Pancreas (tissue), 10 donors: ENCODE data around the gene TP53BP1. TPM values are rescaled to one million over a fixed set of nuclear protein-coding genes. Genes with fewer than 3 reads are reported as not detected.
A peak's percentile ranks its signal among the peaks of the same experiment; 100 is the strongest.

Experiments used
- ATAC-seq, 4 donors: fragments of 200-7000 bp; cut with Tn5 transposase; one replicate each; pipeline versions ENCODE4 v1.8.0 to v1.9.1; 2020; ENCODE audit warnings: mild to moderate bottlenecking in 4 of 4, moderate library complexity in 4 of 4
- DNase-seq, 6 donors: peaks; one replicate each; pipeline ENCODE4 v3.0.0-alpha.2; 2020
- FAIRE-seq: peaks from 2 replicates; lab custom pipeline; 2012; peaks lifted over from hg19 to GRCh38; lab: Jason Lieb, UNC
- H3K27ac ChIP-seq, 4 donors: fragments of 200-600 bp; sonication (generic); 1 replicate in 3 of 4; 2 replicates in 1 of 4; pipeline versions ENCODE4 v1.5.0 to v1.8.0; 2020
- H3K27me3 ChIP-seq, 4 donors: fragments of 200-600 bp; one replicate each; pipeline ENCODE4 v1.8.0; 2021
- H3K36me3 ChIP-seq, 3 donors: fragments of 200-600 bp; sonication (generic) in 1 of 3; one replicate each; pipeline versions ENCODE4 v1.5.0 to v1.8.0; 2020 to 2021
- H3K4me1 ChIP-seq, 3 donors: fragments of 200-600 bp; one replicate each; pipeline ENCODE4 v1.8.0; 2021
- H3K4me3 ChIP-seq, 4 donors: fragments of 200-600 bp; sonication (generic) in 2 of 4; one replicate each; pipeline versions ENCODE4 v1.5.0 to v1.8.0; 2020 to 2021
- H3K9me3 ChIP-seq, 4 donors: fragments of 200-600 bp; one replicate each; pipeline ENCODE4 v1.8.0; 2021
- CTCF ChIP-seq, 4 donors: fragments of 200-600 bp; sonication (generic) in 3 of 4; IDR thresholded peaks; one replicate each; pipeline versions ENCODE4 v1.5.0 to v1.8.0; 2021; ENCODE audit warnings: antibody characterized with exemption in 4 of 4
- WGBS, 2 donors: extraction: QIAGEN DNeasy Blood & Tissue Kit; methylation state at CpG; one replicate each; pipeline ENCODE4 v1.1.7; 2013; 5-methylcytosine and 5-hydroxymethylcytosine counted together
- intact Hi-C, 3 donors: fragments of 100-400 bp; cut with DNase I; formaldehyde crosslinking; loops; one replicate each; pipeline versions ENCODE4 v1.11.1 to v1.14.2; 2022
- polyA plus RNA-seq, 2 donors: library from polyadenylated mRNA; stranded (reverse); fragments of 200-250 nt; gene quantifications; one replicate each; pipeline ENCODE4 v1.2.3, GENCODE V29; 2013
- total RNA-seq, 6 donors: library from RNA; stranded (reverse); fragmentation: NEBNext Ultra II Directional in 4 of 6; extraction: Animal tissue kit (Norgen Biotek cat#: 25700) in 4 of 6; gene quantifications; one replicate each; pipeline versions ENCODE4 v1.2.1 to v1.2.4, GENCODE V29; 2021 to 2023
- donor health status: healthy with polysubstance abuse.
- donor health status: DM: no; HTN: no; CAD: no; lungs with moderate emphysema.
- donor health status: DM: no; HTN: no; CAD: no.
- donor health status: control.
- donor health status: control.
- donor health status: Bipolar disorder and iron deficiency.
- donor health status: DM: yes; HTN: yes; CAD: no.
- donor health status: DM: no; HTN: no; CAD: no.
- donor health status: DM: no; HTN: no; CAD: no.
- donor health status: DM: yes; HTN: yes; CAD: no.

The TP53BP1 gene
- total and polyA plus RNA-seq, 8 donors = 12.4 to 31.8 (median 15.2) TPM

- no peak overlapping the region for H3K4me3 ChIP-seq
- no peak for DNase-seq
- TF ChIP-seq CTCF (IDR thresholded peaks at IDR 0.05) = no peak
- 80 to 84% methylated on average over 4 of the region's 4 CpGs for WGBS, 2 donors
- intact Hi-C loops = no loop called here
- peaks cover 0 to 30% (median 10%) of the 10 kb centered on the region in 3 donors for H3K36me3 ChIP-seq
- no peak overlapping the region for H3K27ac ChIP-seq
- no peak for FAIRE-seq
- no peak for ATAC-seq
- no peaks in the 10 kb centered on the region for H3K27me3 ChIP-seq
- no peaks in the 10 kb centered on the region for H3K4me1 ChIP-seq
- no peaks in the 10 kb centered on the region for H3K9me3 ChIP-seq
These were observed 59.8 kb downstream of the TP53BP1 start for GRCh38 chr15:43433165-43433564.

- H3K27me3 ChIP-seq = no peaks in the 10 kb centered on the region
- no peak overlapping the region for H3K27ac ChIP-seq
- H3K9me3 ChIP-seq = no peaks in the 10 kb centered on the region
- intact Hi-C loops = no loop called here
- peak in 2 of 4 donors; percentile 42 to 62 for ATAC-seq
- no peak overlapping the region for H3K4me3 ChIP-seq
- TF ChIP-seq CTCF (IDR thresholded peaks at IDR 0.05) = no peak
- FAIRE-seq = no peak
- 64 to 70% methylated on average over 3 of the region's 3 CpGs for WGBS, 2 donors
- no peaks in the 10 kb centered on the region for H3K4me1 ChIP-seq
- no peak for DNase-seq
- peaks cover 0 to 37% (median 5%) of the 10 kb centered on the region in 3 donors for H3K36me3 ChIP-seq
These were observed 63.3 kb downstream of the TP53BP1 start for GRCh38 chr15:43429687-43430086.

- Histone ChIP-seq H3K9me3 (no peaks in the 10 kb centered on the region), H3K4me3 (no peak overlapping the region), H3K36me3 (peaks cover 0 to 28% (median 0%) of the 10 kb centered on the region in 3 donors), H3K27me3 (no peaks in the 10 kb centered on the region), H3K27ac (no peak overlapping the region), H3K4me1 (no peaks in the 10 kb centered on the region)
- intact Hi-C loops = no loop called here
- no peak for ATAC-seq
- FAIRE-seq = no peak
- WGBS, 2 donors = 94 to 98% methylated on average over 3 of the region's 3 CpGs
- no peak for TF ChIP-seq CTCF (IDR thresholded peaks at IDR 0.05)
- DNase-seq = no peak
These were observed 69.2 kb downstream of the TP53BP1 start for GRCh38 chr15:43423793-43424192.

- Histone ChIP-seq H3K27me3 (no peaks in the 10 kb centered on the region), H3K9me3 (no peaks in the 10 kb centered on the region), H3K4me3 (no peak overlapping the region), H3K27ac (no peak overlapping the region), H3K4me1 (no peaks in the 10 kb centered on the region), H3K36me3 (peaks cover 0 to 15% (median 0%) of the 10 kb centered on the region in 3 donors)
- no peak for TF ChIP-seq CTCF (IDR thresholded peaks at IDR 0.05)
- no peak for FAIRE-seq
- no peak for ATAC-seq
- no peak for DNase-seq
- intact Hi-C loops = no loop called here
- 91 to 96% methylated on average over 7 of the region's 7 CpGs for WGBS, 2 donors
These were observed 72.1 kb downstream of the TP53BP1 start for GRCh38 chr15:43420876-43421275.

GRCh38 chr15:43420435-43420834, 72.5 kb downstream of the TP53BP1 start:
- Histone ChIP-seq H3K4me3 (no peak overlapping the region), H3K4me1 (no peaks in the 10 kb centered on the region), H3K27ac (no peak overlapping the region), H3K27me3 (no peaks in the 10 kb centered on the region), H3K36me3 (peaks cover 0 to 16% (median 0%) of the 10 kb centered on the region in 3 donors), H3K9me3 (no peaks in the 10 kb centered on the region)
- WGBS, 2 donors = 88 to 95% methylated on average over 10 of the region's 10 CpGs
- ATAC-seq = no peak
- no peak for TF ChIP-seq CTCF (IDR thresholded peaks at IDR 0.05)
- intact Hi-C loops = no loop called here
- no peak for DNase-seq
- no peak for FAIRE-seq
